Measurements from ENCODE around the gene CRYZ. TPM values are rescaled to one million over a fixed set of nuclear protein-coding genes. Genes with fewer than 3 reads are reported as not detected.

CRYZ gene
- total RNA-seq, 1 donor from 2014 or later, result 31.8 TPM

- H3K9me3 Mint-ChIP-seq, result no peaks in the 10 kb centered on the region
- ATAC-seq (ENCODE audit: low read depth) (no peak), DNase-seq (no peak)
- no peak overlapping the region for H3K27ac Mint-ChIP-seq
- ChIA-PET POLR2A (no interaction called here), CTCF (interaction anchor here (1.2 kb wide), 1 partner anchor 10 kb away, joined by 4 read pairs; no protein-coding TSS in a partner anchor)
- intact Hi-C loops (cut with micrococcal nuclease), result no loop called here
- no peaks in the 10 kb centered on the region for H3K36me3 Mint-ChIP-seq (ENCODE audit: low read depth)
- no peaks in the 10 kb centered on the region for H3K27me3 Mint-ChIP-seq
- no peaks in the 10 kb centered on the region for H3K4me1 Mint-ChIP-seq
- H3K4me3 Mint-ChIP-seq, result no peak overlapping the region
- no peak for TF ChIP-seq CTCF (IDR thresholded peaks at IDR 0.05)
Observed at GRCh38 chr1:74773582-74773981, 40.7 kb upstream of the CRYZ start.

DNA sequence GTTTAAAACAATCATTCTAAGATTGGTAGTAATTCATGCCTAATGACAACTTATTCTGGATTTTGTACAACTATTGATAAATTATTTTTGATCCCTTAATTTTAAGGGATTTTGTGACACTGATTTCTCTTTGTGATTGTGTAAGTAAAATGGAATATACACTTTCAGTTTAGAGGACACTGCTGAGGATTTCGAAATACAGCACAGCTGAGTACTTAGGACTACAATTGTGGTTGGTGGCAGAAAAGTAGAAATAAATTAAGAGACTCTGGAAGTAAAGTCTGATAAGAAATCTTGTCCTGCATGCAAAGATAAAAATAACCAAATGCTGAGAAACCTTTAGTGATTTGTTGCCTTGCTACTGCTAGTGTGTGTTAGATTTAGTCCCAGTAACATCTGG is 40.1 kb upstream of the CRYZ start:
- TF ChIP-seq CTCF (IDR thresholded peaks at IDR 0.05), result no peak
- Mint-ChIP-seq H3K27me3 (no peaks in the 10 kb centered on the region), H3K36me3 (ENCODE audit: low read depth) (no peaks in the 10 kb centered on the region), H3K27ac (no peak overlapping the region), H3K4me1 (no peaks in the 10 kb centered on the region), H3K9me3 (no peaks in the 10 kb centered on the region), H3K4me3 (no peak overlapping the region)
- CTCF ChIA-PET, result interaction anchor here (1.2 kb wide), 1 partner anchor 9 kb away, joined by 4 read pairs; no protein-coding TSS in a partner anchor
- POLR2A ChIA-PET, result no interaction called here
- intact Hi-C loops (cut with micrococcal nuclease), result loop anchor here (1.0 kb wide), 1 partner anchor 859 kb away; no protein-coding TSS in a partner anchor
- DNase-seq (no peak), ATAC-seq (ENCODE audit: low read depth) (no peak)

- intact Hi-C loops (cut with micrococcal nuclease), result loop anchor here (1.0 kb wide), 1 partner anchor 860 kb away; no protein-coding TSS in a partner anchor
- no peak overlapping the region for H3K4me3 Mint-ChIP-seq
- ChIA-PET CTCF (interaction anchor here (0.5 to 1.1 kb wide), 9 partner anchors 9 to 435 kb away, joined by 3 to 21 read pairs (median 4); no protein-coding TSS in a partner anchor), POLR2A (no interaction called here)
- DNase-seq (no peak), ATAC-seq (ENCODE audit: low read depth) (no peak)
- H3K36me3 Mint-ChIP-seq (ENCODE audit: low read depth), result peaks cover 2% of the 10 kb centered on the region
- no peaks in the 10 kb centered on the region for H3K27me3 Mint-ChIP-seq
- no peaks in the 10 kb centered on the region for H3K4me1 Mint-ChIP-seq
- peak; percentile 95 for TF ChIP-seq CTCF (IDR thresholded peaks at IDR 0.05)
- no peak overlapping the region for H3K27ac Mint-ChIP-seq
- H3K9me3 Mint-ChIP-seq, result no peaks in the 10 kb centered on the region
Observed at GRCh38 chr1:74771913-74772515, 39.2 kb upstream of the CRYZ start.

DNA sequence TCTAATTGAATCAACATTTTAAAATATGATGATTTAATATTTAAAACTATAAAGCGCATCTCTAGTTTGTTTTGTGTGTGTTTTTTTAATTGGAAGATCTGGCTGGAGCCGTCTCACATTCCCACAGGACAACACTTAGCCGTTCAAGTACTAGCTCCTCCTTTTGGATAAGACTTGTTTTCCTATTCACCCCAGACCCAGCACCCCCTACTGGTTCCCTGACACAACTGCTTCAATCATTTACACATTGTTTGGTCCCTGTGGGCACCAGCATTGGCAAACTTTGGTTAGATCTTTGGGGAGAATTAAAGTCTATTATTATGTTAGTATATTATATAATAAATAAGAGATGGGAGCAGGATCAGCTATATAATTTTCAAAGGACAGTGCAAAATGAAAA is 34.6 kb upstream of the CRYZ start:
- ChIA-PET POLR2A (no interaction called here), CTCF (no interaction called here)
- Mint-ChIP-seq H3K27ac (no peak overlapping the region), H3K27me3 (no peaks in the 10 kb centered on the region), H3K4me1 (no peaks in the 10 kb centered on the region), H3K4me3 (no peak overlapping the region), H3K9me3 (no peaks in the 10 kb centered on the region), H3K36me3 (ENCODE audit: low read depth) (peaks cover 22% of the 10 kb centered on the region)
- intact Hi-C loops (cut with micrococcal nuclease), result no loop called here
- no peak for TF ChIP-seq CTCF (IDR thresholded peaks at IDR 0.05)
- DNase-seq, result no peak
- no peak for ATAC-seq (ENCODE audit: low read depth)

DNA sequence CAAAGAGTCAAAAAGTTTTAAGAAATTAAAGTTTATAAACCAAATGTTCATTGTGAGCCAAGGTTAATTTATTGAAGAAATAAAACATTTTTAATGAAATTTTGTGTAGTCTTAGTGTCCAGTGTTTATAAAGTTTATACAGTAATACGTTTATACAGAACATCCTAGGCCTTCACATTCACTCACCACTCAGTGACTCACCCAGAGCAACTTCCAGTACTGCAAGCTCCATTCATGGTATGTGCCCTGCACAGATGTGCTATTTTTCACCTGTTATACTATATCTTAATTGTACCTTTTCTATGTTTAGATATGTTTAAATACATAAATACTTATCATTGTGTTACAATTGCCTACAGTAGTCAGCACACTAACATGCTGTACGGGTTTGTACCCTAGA is 33.7 kb upstream of the CRYZ start:
- intact Hi-C loops (cut with micrococcal nuclease), result no loop called here
- DNase-seq (no peak), ATAC-seq (ENCODE audit: low read depth) (no peak)
- H3K27me3 Mint-ChIP-seq, result no peaks in the 10 kb centered on the region
- POLR2A ChIA-PET, result no interaction called here
- no peak overlapping the region for H3K4me3 Mint-ChIP-seq
- peaks cover 30% of the 10 kb centered on the region for H3K36me3 Mint-ChIP-seq (ENCODE audit: low read depth)
- H3K9me3 Mint-ChIP-seq, result no peaks in the 10 kb centered on the region
- H3K27ac Mint-ChIP-seq, result no peak overlapping the region
- TF ChIP-seq CTCF (IDR thresholded peaks at IDR 0.05), result no peak
- H3K4me1 Mint-ChIP-seq, result no peaks in the 10 kb centered on the region
- CTCF ChIA-PET, result interaction anchor here (1.2 kb wide), 1 partner anchor 11 kb away, joined by 3 read pairs; no protein-coding TSS in a partner anchor
